NCI-H2227 (cell line): ENCODE results near the gene MYRIP.
"Not testable (repeated sequence)": the region's sequence is repeated elsewhere in the genome, so short reads cannot be mapped to it uniquely, and the experiment has no call there.

Experiments used
- DNase-seq: peaks from one replicate; lab custom pipeline; 2025; ENCODE audit not compliant: unreplicated experiment; lab: John Stamatoyannopoulos, UW

MYRIP gene

GRCh38 chr3:40077139-40077538 is 267.7 kb downstream of the MYRIP start:
- DNase-seq, result not testable (repeated sequence)

- not testable (repeated sequence) for DNase-seq
Observed at GRCh38 chr3:40077828-40078492, 268.6 kb downstream of the MYRIP start.

GRCh38 chr3:40078590-40078989 is 269.2 kb downstream of the MYRIP start:
- no peak for DNase-seq

GRCh38 chr3:40079203-40079846 is 269.9 kb downstream of the MYRIP start:
- DNase-seq, result no peak

- DNase-seq, result no peak
Observed at GRCh38 chr3:40079847-40080240, 270.4 kb downstream of the MYRIP start.

GRCh38 chr3:40083066-40083465 is 273.7 kb downstream of the MYRIP start:
- DNase-seq, result no peak

- not testable (repeated sequence) for DNase-seq
Observed at GRCh38 chr3:40084424-40084823, 275.0 kb downstream of the MYRIP start.

- no peak for DNase-seq
Observed at GRCh38 chr3:40086890-40087883, 277.8 kb downstream of the MYRIP start.

GRCh38 chr3:40088527-40089170 is 279.2 kb downstream of the MYRIP start:
- DNase-seq, result no peak

- no peak for DNase-seq
Observed at GRCh38 chr3:40096661-40097111, 287.3 kb downstream of the MYRIP start.

- no peak for DNase-seq
Observed at GRCh38 chr3:40097131-40098117, 288.0 kb downstream of the MYRIP start.

- DNase-seq, result no peak
Observed at GRCh38 chr3:40098261-40098759, 288.9 kb downstream of the MYRIP start.

- DNase-seq, result no peak
Observed at GRCh38 chr3:40099871-40100270, 290.5 kb downstream of the MYRIP start.

- no peak for DNase-seq
Observed at GRCh38 chr3:40102182-40102581, 292.8 kb downstream of the MYRIP start.

GRCh38 chr3:40103829-40104228 is 294.4 kb downstream of the MYRIP start:
- DNase-seq, result no peak

GRCh38 chr3:40104441-40104840 is 295.0 kb downstream of the MYRIP start:
- DNase-seq, result no peak

- no peak for DNase-seq
Observed at GRCh38 chr3:40108643-40109042, 299.2 kb downstream of the MYRIP start.

- DNase-seq, result no peak
Observed at GRCh38 chr3:40109641-40110490, 300.5 kb downstream of the MYRIP start.
